MCF 10A (cell line): ENCODE results near the gene HBEGF. TPM values are rescaled to one million over a fixed set of nuclear protein-coding genes. Genes with fewer than 3 reads are reported as not detected.

ENCODE experiments used
- Bru-seq: library from RNA; stranded (reverse); fragments of 400-500 nt; gene quantifications from one replicate; lab custom pipeline; 2021; lab: Mats Ljungman, UMichigan
- BruChase-seq, 2 experiments: library from RNA; stranded (reverse); fragments of 400-500 nt; gene quantifications; one replicate each; lab custom pipeline; 2021; lab: Mats Ljungman, UMichigan
- BruUV-seq: library from RNA; stranded (reverse); fragments of 400-500 nt; replicated peaks from 2 replicates; lab custom pipeline; 2021; lab: Mats Ljungman, UMichigan
- CTCF ChIA-PET: fragments of 300-600 bp; sonication (Branson Sonifier 250); formaldehyde crosslinking; extraction: SDS; loops from one replicate; lab custom pipeline; 2021; ENCODE audit warnings: antibody characterized with exemption, inconsistent platforms; lab: Yijun Ruan, JAX
- POLR2A ChIA-PET: fragments of 300-600, 350-650 bp; sonication (Branson Sonifier 250); formaldehyde crosslinking; extraction: SDS; loops from one replicate; lab custom pipeline; 2020; ENCODE audit warnings: antibody characterized with exemption, inconsistent platforms; lab: Yijun Ruan, JAX
- DNase-seq: peaks from one replicate; pipeline ENCODE4 v3.0.0-alpha.2; 2018; ENCODE audit not compliant: unreplicated experiment
- H3K27ac Mint-ChIP-seq: one replicate; pipeline ENCODE4 v1.8.0; 2022; ENCODE audit warnings: mild to moderate bottlenecking, low read depth, mixed read lengths; ENCODE audit not compliant: unreplicated experiment
- H3K27me3 Mint-ChIP-seq: one replicate; pipeline ENCODE4 v1.8.0; 2022; ENCODE audit warnings: mixed read lengths; ENCODE audit not compliant: insufficient read depth, unreplicated experiment
- H3K36me3 Mint-ChIP-seq: one replicate; pipeline ENCODE4 v1.8.0; 2022; ENCODE audit warnings: mild to moderate bottlenecking, moderate library complexity, mixed read lengths; ENCODE audit not compliant: insufficient read depth, unreplicated experiment
- H3K4me1 Mint-ChIP-seq: one replicate; pipeline ENCODE4 v1.8.0; 2022; ENCODE audit warnings: mixed read lengths; ENCODE audit not compliant: insufficient read depth, unreplicated experiment
- H3K4me3 Mint-ChIP-seq: one replicate; pipeline ENCODE4 v1.8.0; 2022; ENCODE audit warnings: mild to moderate bottlenecking, moderate library complexity, mixed read lengths; ENCODE audit not compliant: unreplicated experiment
- H3K9me3 Mint-ChIP-seq: one replicate; pipeline ENCODE4 v1.8.0; 2022; ENCODE audit warnings: mixed read lengths; ENCODE audit not compliant: unreplicated experiment
- CTCF ChIP-seq: fragments of 200-600 bp; IDR thresholded peaks from one replicate; pipeline ENCODE4 v1.8.0; 2022; ENCODE audit warnings: antibody characterized with exemption, mild to moderate bottlenecking; ENCODE audit not compliant: unreplicated experiment
- intact Hi-C: fragments of 100-400 bp; cut with micrococcal nuclease; formaldehyde crosslinking; loops from 2 replicates; pipeline ENCODE4 v1.14.1; 2022
- long read RNA-seq: library from polyadenylated mRNA; stranded (forward); transcript quantifications from one replicate; pipeline ENCODE4 v2.0.0, GENCODE V29; 2022
- total RNA-seq: library from RNA; stranded (reverse); gene quantifications from 2 replicates; pipeline ENCODE4 v1.2.3, GENCODE V29; 2022

HBEGF gene
- total RNA-seq (20.6 and 55.7 TPM in 2 replicates), Bru-seq, nascent RNA (percentile 88 among the genes with signal in this experiment), BruChase-seq, experiment 1, labeled RNA remaining after a 6-hour chase (percentile 66 among the genes with signal in this experiment), BruChase-seq, experiment 2, labeled RNA remaining after a 2-hour chase (percentile 83 among the genes with signal in this experiment)
- long read RNA-seq, transcript HBEGF-202 (2 exons, 1,230 nt) = minor isoform, 62 of 173 reads
- long read RNA-seq, transcript HBEGF-201 (6 exons, 2,386 nt) = major isoform, 85 of 173 reads
- long read RNA-seq, partial matches to known transcripts = 5 of 173 reads
- long read RNA-seq, other reads (novel, unspliced or antisense) = 21 of 173 reads

- DNase-seq = peak; percentile 94
- BruUV-seq = no TSS peak
- Mint-ChIP-seq H3K27me3 (no peaks in the 10 kb centered on the region), H3K27ac (peak within 1 kb of the TSS; percentile 54), H3K4me3 (peak within 1 kb of the TSS; percentile 78), H3K36me3 (peaks cover 18% of the 10 kb centered on the region), H3K9me3 (no peaks in the 10 kb centered on the region), H3K4me1 (peaks cover 47% of the 10 kb centered on the region)
- POLR2A ChIA-PET = interaction anchor here (0.7 to 9.6 kb wide), 41 partner anchors 9 to 766 kb away, joined by 3 to 136 read pairs (median 6); partner anchors contain the start of genes ANKHD1, CYSTM1, EIF4EBP3 and HARS1
- CTCF ChIA-PET = interaction anchor here (0.6 to 23.2 kb wide), 40 partner anchors 8 to 1628 kb away, joined by 3 to 1450 read pairs (median 5); partner anchors contain the start of genes ANKHD1, PFDN1 and SLC4A9
- intact Hi-C loops = loop anchor here (1.0 to 5.0 kb wide), 6 partner anchors 11 to 189 kb away; partner anchors contain the start of genes CYSTM1 and PFDN1
- peak; percentile 62 for TF ChIP-seq CTCF
Observed at GRCh38 chr5:140346348-140347221, at the start of gene HBEGF. Gene HBEGF (minus strand): TSS chr5:140346603. CDS start chr5:140346328, 275 bp downstream.

GRCh38 chr5:140393738-140394137 is 47.3 kb upstream of the HBEGF start:
- no peak for DNase-seq
- ChIA-PET CTCF (interaction anchor here (0.5 to 3.9 kb wide), 7 partner anchors 8 to 155 kb away, joined by 3 to 35 read pairs (median 4); no protein-coding TSS in a partner anchor), POLR2A (interaction anchor here (0.6 to 1.2 kb wide), 7 partner anchors 9 to 154 kb away, joined by 3 to 6 read pairs (median 3); no protein-coding TSS in a partner anchor)
- TF ChIP-seq CTCF = no peak
- H3K9me3 Mint-ChIP-seq = no peaks in the 10 kb centered on the region
- H3K36me3 Mint-ChIP-seq = no peaks in the 10 kb centered on the region
- H3K4me3 Mint-ChIP-seq = no peak overlapping the region
- no TSS peak for BruUV-seq
- no peak overlapping the region for H3K27ac Mint-ChIP-seq
- no peaks in the 10 kb centered on the region for H3K27me3 Mint-ChIP-seq
- intact Hi-C loops = no loop called here
- H3K4me1 Mint-ChIP-seq = peaks cover 5% of the 10 kb centered on the region

GRCh38 chr5:140391732-140392131 is 45.3 kb upstream of the HBEGF start:
- ChIA-PET CTCF (interaction anchor here (0.6 to 3.9 kb wide), 4 partner anchors 11 to 247 kb away, joined by 3 to 35 read pairs (median 4); no protein-coding TSS in a partner anchor), POLR2A (interaction anchor here (0.6 to 3.5 kb wide), 3 partner anchors 9 to 163 kb away, joined by 3 to 19 read pairs (median 4); partner anchors contain the start of gene ANKHD1)
- BruUV-seq = no TSS peak
- Mint-ChIP-seq H3K27ac (peak overlapping the region; percentile 35), H3K4me3 (no peak overlapping the region), H3K27me3 (no peaks in the 10 kb centered on the region), H3K9me3 (no peaks in the 10 kb centered on the region), H3K36me3 (no peaks in the 10 kb centered on the region), H3K4me1 (peaks cover 5% of the 10 kb centered on the region)
- TF ChIP-seq CTCF = no peak
- DNase-seq = no peak
- intact Hi-C loops = no loop called here
